ENCODE results near the gene TAF6. TPM values are rescaled to one million over a fixed set of nuclear protein-coding genes. Genes with fewer than 3 reads are reported as not detected.

The TAF6 gene
- total RNA-seq, 1 experiment from 2014 or later = 87.1 TPM

DNA sequence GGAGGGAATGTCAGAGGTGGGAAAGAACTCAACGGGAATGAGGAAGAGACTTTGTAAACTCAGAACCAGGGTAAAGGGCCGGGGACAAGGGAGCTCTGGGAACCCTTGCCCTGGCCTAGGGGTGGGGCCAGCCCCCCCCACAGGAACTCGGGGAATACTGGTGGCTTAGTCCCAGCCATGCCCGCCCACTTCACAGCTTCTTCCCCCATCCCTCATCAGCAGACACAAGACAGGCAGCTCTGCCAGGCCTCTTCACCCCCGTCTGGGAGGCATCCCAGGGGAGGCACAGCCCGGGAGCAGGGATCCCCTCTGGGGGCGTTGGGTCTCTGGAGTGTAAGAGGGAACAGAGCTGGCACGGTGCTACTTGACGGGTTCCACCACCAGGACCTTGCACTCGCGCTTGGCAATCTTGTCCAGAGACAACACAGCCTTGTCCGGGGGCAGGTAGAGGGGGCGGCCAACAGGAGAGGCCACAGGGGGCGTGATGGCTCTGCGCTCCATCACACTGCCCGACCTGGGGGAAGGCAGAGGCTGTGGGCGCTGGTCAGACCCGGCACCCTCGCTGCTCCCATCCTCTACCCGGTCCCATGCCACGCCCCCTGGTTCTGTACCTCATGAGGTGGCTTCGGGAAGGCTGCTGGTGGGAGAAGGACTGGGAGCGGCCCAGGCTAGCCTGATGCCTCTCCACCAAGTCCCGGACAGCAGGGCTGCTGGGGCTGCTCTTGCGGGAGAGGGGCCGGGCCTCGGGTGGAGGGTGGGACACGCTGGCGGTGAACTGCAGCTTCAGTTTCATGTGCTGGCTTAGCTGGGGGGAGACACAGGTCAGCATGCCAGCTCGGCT, 35.7 kb upstream of the TAF6 start:
- no CpG with 5 or more reads among the region's 30 CpGs for WGBS (ENCODE audit: extremely low coverage, insufficient read length, low lambda C conversion rate)
- H2AFZ ChIP-seq (ENCODE audit: low read length) = no peak overlapping the region
- no peak overlapping the region for H2BK120ac ChIP-seq (ENCODE audit: low read depth, low read length, poor library complexity, severe bottlenecking)
- peaks cover 26 to 66% (median 63%) of the 10 kb centered on the region in 3 experiments for H3K36me3 Mint-ChIP-seq (ENCODE audit: insufficient read depth in 1 of 3, low read depth in 3 of 3)
- H3K23me2 ChIP-seq (ENCODE audit: insufficient read length, low read depth, low read length, poor library complexity, severe bottlenecking) = peaks cover 10% of the 10 kb centered on the region
- H4K20me1 ChIP-seq (ENCODE audit: control insufficient read depth, insufficient read depth, insufficient read length) = no peaks in the 10 kb centered on the region
- H3K14ac ChIP-seq (ENCODE audit: insufficient read depth, low read length) = no peak overlapping the region; the same call in 1 of the 2 replicates
- peaks cover 23 to 34% of the 10 kb centered on the region in 2 experiments for H3K4me1 Mint-ChIP-seq
- no peak overlapping the region for H3K27ac ChIP-seq (ENCODE audit: insufficient read length, low read depth, low read length)
- no peaks in the 10 kb centered on the region for H3K79me2 ChIP-seq (ENCODE audit: insufficient read depth, low read length)
- no peak overlapping the region for H2BK5ac ChIP-seq (ENCODE audit: insufficient read length, low read length)
- H3K4ac ChIP-seq (ENCODE audit: low read depth, low read length) = no peak overlapping the region
- H3K23ac ChIP-seq (ENCODE audit: insufficient read length, low read depth, low read length) = no peak overlapping the region
- H2AK5ac ChIP-seq (ENCODE audit: insufficient read length, low read length) = no peak overlapping the region
- H2BK12ac ChIP-seq (ENCODE audit: insufficient read length, low read depth, low read length) = no peak overlapping the region
- H3K9me3 ChIP-seq (ENCODE audit: control insufficient read depth, low read depth, low read length) = no peaks in the 10 kb centered on the region
- no peak overlapping the region for H2BK15ac ChIP-seq (ENCODE audit: low read depth, low read length)
- H3K4me2 ChIP-seq (ENCODE audit: insufficient read depth, insufficient read length, low read length) = no peak overlapping the region
- H3K4me1 ChIP-seq (ENCODE audit: insufficient read depth, low read length) = no peaks in the 10 kb centered on the region; the same call in 1 of the 2 replicates
- no peaks in the 10 kb centered on the region; the same call in 1 of the 2 replicates for H3K27me3 Mint-ChIP-seq (ENCODE audit: low read depth)
- no peaks in the 10 kb centered on the region for H3K27me3 ChIP-seq (ENCODE audit: insufficient read depth, low read length)
- no peak overlapping the region for H4K8ac ChIP-seq (replicated peaks; ENCODE audit: insufficient read length, low read depth, low read length)
- no peak overlapping the region for H4K5ac ChIP-seq (ENCODE audit: insufficient read length, low read depth, low read length)
- TF ChIP-seq, protein P1, sequence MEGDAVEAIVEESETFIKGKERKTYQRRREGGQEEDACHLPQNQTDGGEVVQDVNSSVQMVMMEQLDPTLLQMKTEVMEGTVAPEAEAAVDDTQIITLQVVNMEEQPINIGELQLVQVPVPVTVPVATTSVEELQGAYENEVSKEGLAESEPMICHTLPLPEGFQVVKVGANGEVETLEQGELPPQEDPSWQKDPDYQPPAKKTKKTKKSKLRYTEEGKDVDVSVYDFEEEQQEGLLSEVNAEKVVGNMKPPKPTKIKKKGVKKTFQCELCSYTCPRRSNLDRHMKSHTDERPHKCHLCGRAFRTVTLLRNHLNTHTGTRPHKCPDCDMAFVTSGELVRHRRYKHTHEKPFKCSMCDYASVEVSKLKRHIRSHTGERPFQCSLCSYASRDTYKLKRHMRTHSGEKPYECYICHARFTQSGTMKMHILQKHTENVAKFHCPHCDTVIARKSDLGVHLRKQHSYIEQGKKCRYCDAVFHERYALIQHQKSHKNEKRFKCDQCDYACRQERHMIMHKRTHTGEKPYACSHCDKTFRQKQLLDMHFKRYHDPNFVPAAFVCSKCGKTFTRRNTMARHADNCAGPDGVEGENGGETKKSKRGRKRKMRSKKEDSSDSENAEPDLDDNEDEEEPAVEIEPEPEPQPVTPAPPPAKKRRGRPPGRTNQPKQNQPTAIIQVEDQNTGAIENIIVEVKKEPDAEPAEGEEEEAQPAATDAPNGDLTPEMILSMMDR (conservative IDR thresholded peaks at IDR 0.05) = no peak
- no peak overlapping the region for H3K18ac ChIP-seq (ENCODE audit: insufficient read length, low read depth, low read length)
- no peak overlapping the region for H4K91ac ChIP-seq (ENCODE audit: insufficient read length, low read depth, low read length)
- no peak overlapping the region; a peak in 1 of 5 replicates for H3K4me3 Mint-ChIP-seq
- no peak overlapping the region for H3T11ph ChIP-seq (ENCODE audit: low read length)
- peaks cover 2% of the 10 kb centered on the region for H3K79me1 ChIP-seq (ENCODE audit: insufficient read depth, low read depth, low read length, poor library complexity, severe bottlenecking)
- H2BK20ac ChIP-seq (ENCODE audit: low read depth, low read length, poor library complexity, severe bottlenecking) = no peak overlapping the region
- no peak overlapping the region for H3K56ac ChIP-seq (ENCODE audit: insufficient read length, low read depth, low read length)
- no peak for DNase-seq
- no peak overlapping the region for H3K9ac ChIP-seq (ENCODE audit: extremely low read depth, insufficient read length, low read length)
- no peak overlapping the region for H3K27ac Mint-ChIP-seq
- H3K9me3 Mint-ChIP-seq = no peaks in the 10 kb centered on the region
